Heart left ventricle (tissue), 16 donors: ENCODE results near the gene RHOA. TPM values are rescaled to one million over a fixed set of nuclear protein-coding genes. Genes with fewer than 3 reads are reported as not detected.
"Not testable (repeated sequence)": the region's sequence is repeated elsewhere in the genome, so short reads cannot be mapped to it uniquely, and the experiment has no call there.

ENCODE experiments used
- ATAC-seq, 4 donors: fragments of 200-7000 bp; cut with Tn5 transposase; one replicate each; pipeline ENCODE4 v1.9.1; 2020 to 2022; ENCODE audit warnings: moderate library complexity in 4 of 4, mild to moderate bottlenecking in 3 of 4, moderate number of reproducible peaks in 1 of 4
- DNase-seq, 5 donors: peaks; one replicate each; pipeline ENCODE4 v3.0.0-alpha.2; 2020
- H3K27ac ChIP-seq, 12 donors: fragments of 200-600 bp; sonication (generic) in 4 of 12; one replicate each; pipeline versions ENCODE4 v1.5.0 to v1.8.0; 2016 to 2022; ENCODE audit warnings: mild to moderate bottlenecking in 2 of 12
- H3K27me3 ChIP-seq, 9 donors: fragments of 200-600 bp; sonication (generic) in 2 of 9; one replicate each; pipeline versions ENCODE4 v1.5.1 to v1.8.0; 2016 to 2022; ENCODE audit warnings: mild to moderate bottlenecking in 3 of 9
- H3K36me3 ChIP-seq, 9 donors: fragments of 200-600 bp; sonication (generic) in 2 of 9; one replicate each; pipeline versions ENCODE4 v1.5.0 to v1.8.0; 2018 to 2022; ENCODE audit warnings: mild to moderate bottlenecking in 2 of 9
- H3K4me1 ChIP-seq, 12 donors: fragments of 200-600 bp; sonication (generic) in 4 of 12; one replicate each; pipeline versions ENCODE4 v1.5.0 to v1.8.0; 2016 to 2022; ENCODE audit warnings: mild to moderate bottlenecking in 3 of 12
- H3K4me3 ChIP-seq, 12 donors: fragments of 200-600 bp; sonication (generic) in 4 of 12; one replicate each; pipeline versions ENCODE4 v1.5.0 to v1.8.0; 2017 to 2022; ENCODE audit warnings: mild to moderate bottlenecking in 9 of 12, moderate library complexity in 4 of 12
- H3K9me3 ChIP-seq, 12 donors: fragments of 200-600 bp; sonication (generic) in 4 of 12; one replicate each; pipeline versions ENCODE4 v1.5.0 to v1.8.0; 2016 to 2022; ENCODE audit warnings: mild to moderate bottlenecking in 1 of 12
- POLR2A ChIP-seq, 2 donors: fragments of 450-650 bp; IDR thresholded peaks; one replicate each; pipeline ENCODE4 v1.6.1; 2017; ENCODE audit warnings: antibody characterized with exemption in 2 of 2, mild to moderate bottlenecking in 2 of 2, moderate library complexity in 2 of 2
- WGBS, 4 donors: extraction: QIAGEN DNeasy Blood & Tissue Kit in 2 of 4; methylation state at CpG; one replicate each; pipeline versions ENCODE4 v1.1.5 to v1.1.7; 2013 to 2018; 5-methylcytosine and 5-hydroxymethylcytosine counted together
- intact Hi-C, 10 donors: fragments of 100-400 bp; cut with DNase I; formaldehyde crosslinking; loops; one replicate each; pipeline versions ENCODE4 v1.11.1 to v1.14.2; 2022
- polyA plus RNA-seq, 2 donors: library from polyadenylated mRNA; stranded (reverse); fragments of 200-250 nt; gene quantifications; one replicate each; pipeline ENCODE4 v1.2.3, GENCODE V29; 2013
- total RNA-seq, 9 donors: library from RNA; depleted of rRNA in 2 of 9; stranded (reverse); fragments of >200 nt in 2 of 9; fragmentation: NEBNext Ultra II Directional in 3 of 9; extraction: Animal tissue kit (Norgen Biotek cat#: 25700) in 3 of 9; gene quantifications; one replicate each; pipeline versions ENCODE4 v1.1.0 to v1.2.4, GENCODE V29; 2016 to 2023
- TF ChIP-seq, protein P1 (sequence below), 12 donors: fragments of 200-600 bp; sonication (generic) in 4 of 12; IDR thresholded peaks; one replicate each; pipeline versions ENCODE4 v1.5.0 to v1.8.0; 2018 to 2022; ENCODE audit warnings: antibody characterized with exemption in 12 of 12, mild to moderate bottlenecking in 5 of 12
- donor health status: ischemic (EF 13 %, LVEDD 7.1; RV severe dilation, severe dysfunction).
- donor health status: healthy with polysubstance abuse.
- donor health status: DM: no; HTN: yes; CAD: no.
- donor health status: DM: no; HTN: no; CAD: no.
- donor health status: ischemic (EF 25% LVEDD 6.9; RV normal size, moderate dysfunction).
- donor health status: ischemic (EF 25% LVEDD 5.7; RV mildly dilated, moderate dysfunction).
- donor health status: healthy.
- donor health status: DM: yes; HTN: yes; CAD: no.
- donor health status: ischemic (EF 35%, LVEDD 5.7; RV mildly dilated, moderate dysfunction).
- donor health status: nonischemic (EF 11% LVEDD 7.7; RV severe dilation, severe dysfunction).
- donor health status: DM: yes; HTN: yes; CAD: no.
- donor health status: PGD.
- donor health status: ischemic (EF 29% LVEDD 5.4; RV normal size, mild dysfunction).
- donor health status: nonischemic (EF 23%, LVEDD 6.1; RV moderate dilation, normal function).

The RHOA gene
- total and polyA plus RNA-seq, 11 donors, result 106 to 479 (median 291) TPM

DNA sequence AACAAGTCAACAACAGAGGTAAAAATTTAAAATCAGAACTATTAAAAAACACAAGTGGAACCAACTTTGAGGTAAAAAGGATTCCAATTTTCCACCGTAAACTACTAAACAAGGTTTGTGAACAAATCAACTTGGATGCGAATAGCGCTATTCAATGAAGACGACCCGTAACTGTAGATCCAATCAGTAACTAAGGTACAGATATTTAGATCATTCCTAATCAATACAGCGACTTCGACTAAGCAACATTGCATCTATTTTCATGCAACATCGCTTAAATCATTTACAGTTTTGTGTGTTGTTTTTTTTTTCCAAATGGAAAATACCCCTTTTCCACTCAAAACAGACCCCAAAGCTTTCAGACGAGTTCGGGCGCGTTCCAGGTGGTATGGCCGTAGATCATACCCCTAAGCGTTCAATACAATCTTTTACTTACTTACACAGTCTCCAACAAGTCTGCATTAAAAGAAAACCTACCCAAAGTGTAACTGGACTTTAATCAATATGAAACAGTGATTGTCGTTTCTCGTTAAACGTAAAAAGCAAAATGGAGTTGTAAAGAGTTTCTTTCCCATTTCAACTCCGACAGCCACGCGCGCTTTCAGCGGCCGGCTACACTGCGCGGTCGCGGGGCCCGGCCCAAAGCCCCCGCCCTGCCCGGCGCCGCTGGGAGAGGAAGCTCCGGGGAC, 786 bp downstream of the RHOA start:
- 0 to 1% (median 1%) methylated on average over 32 to 33 of the region's 33 CpGs for WGBS, 4 donors
- H3K36me3 ChIP-seq, result peaks cover 0 to 23% (median 13%) of the 10 kb centered on the region in 9 donors
- peaks cover 4 to 79% (median 56%) of the 10 kb centered on the region in 12 donors for H3K4me1 ChIP-seq
- no peaks in the 10 kb centered on the region for H3K27me3 ChIP-seq
- no peaks in the 10 kb centered on the region for H3K9me3 ChIP-seq
- ATAC-seq (no peak), DNase-seq (no peak)
- TF ChIP-seq POLR2A (IDR thresholded peaks at IDR 0.05), result no peak
- TF ChIP-seq, protein P1, sequence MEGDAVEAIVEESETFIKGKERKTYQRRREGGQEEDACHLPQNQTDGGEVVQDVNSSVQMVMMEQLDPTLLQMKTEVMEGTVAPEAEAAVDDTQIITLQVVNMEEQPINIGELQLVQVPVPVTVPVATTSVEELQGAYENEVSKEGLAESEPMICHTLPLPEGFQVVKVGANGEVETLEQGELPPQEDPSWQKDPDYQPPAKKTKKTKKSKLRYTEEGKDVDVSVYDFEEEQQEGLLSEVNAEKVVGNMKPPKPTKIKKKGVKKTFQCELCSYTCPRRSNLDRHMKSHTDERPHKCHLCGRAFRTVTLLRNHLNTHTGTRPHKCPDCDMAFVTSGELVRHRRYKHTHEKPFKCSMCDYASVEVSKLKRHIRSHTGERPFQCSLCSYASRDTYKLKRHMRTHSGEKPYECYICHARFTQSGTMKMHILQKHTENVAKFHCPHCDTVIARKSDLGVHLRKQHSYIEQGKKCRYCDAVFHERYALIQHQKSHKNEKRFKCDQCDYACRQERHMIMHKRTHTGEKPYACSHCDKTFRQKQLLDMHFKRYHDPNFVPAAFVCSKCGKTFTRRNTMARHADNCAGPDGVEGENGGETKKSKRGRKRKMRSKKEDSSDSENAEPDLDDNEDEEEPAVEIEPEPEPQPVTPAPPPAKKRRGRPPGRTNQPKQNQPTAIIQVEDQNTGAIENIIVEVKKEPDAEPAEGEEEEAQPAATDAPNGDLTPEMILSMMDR (IDR thresholded peaks at IDR 0.05), result no peak
- peak overlapping the region; percentile 67 to 99 (median 86) for H3K4me3 ChIP-seq
- intact Hi-C loops, result loop anchor here in 8 of 10 donors (2.0 to 10.0 kb wide), 5 partner anchors 52 to 246 kb away; partner anchors contain the start of genes GPX1 (in 6 of the 8), USP4 (in 3 of the 8) and CCDC71 (in 1 of the 8)
- peak overlapping the region; percentile 91 to 99 (median 98) for H3K27ac ChIP-seq

DNA sequence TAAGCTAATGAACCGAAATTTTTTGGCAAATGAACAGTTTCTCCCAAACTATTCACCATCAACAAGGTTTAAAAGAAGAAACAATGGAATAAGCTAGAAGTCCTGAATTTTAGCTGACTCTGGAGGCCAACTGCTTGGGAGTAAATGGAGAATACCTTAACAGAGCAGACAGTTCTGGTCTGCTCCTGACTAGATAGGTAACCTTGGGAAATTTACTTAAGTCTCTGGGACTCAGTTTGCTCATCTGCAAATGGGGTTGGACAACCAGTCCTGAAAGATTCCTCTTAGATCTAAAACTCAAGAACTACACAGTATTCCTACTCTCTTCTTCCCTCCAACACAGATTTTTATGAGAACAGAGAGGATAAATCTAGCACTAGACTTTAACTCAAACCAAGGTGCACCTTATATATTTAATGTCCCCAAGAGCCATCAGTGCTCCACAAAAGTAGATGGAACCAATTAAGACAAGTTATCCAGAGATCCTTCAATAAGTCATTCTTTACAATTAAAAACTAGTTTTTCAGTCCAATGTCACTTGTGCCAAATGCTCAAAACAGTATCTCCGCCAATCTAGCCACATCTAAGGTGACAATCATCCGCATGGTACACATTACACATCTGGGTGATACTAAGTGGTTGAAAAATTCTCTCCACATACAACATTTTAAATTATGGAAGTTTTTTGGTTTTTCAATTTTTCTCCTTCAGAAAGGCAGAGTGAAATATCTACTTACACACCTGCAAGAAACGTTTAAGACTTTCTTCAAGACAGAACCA, 1.5 kb downstream of the RHOA start:
- TF ChIP-seq POLR2A (IDR thresholded peaks at IDR 0.05), result no peak
- TF ChIP-seq, protein P1 (IDR thresholded peaks at IDR 0.05), result no peak
- H3K4me3 ChIP-seq, result peak overlapping the region; percentile 67 to 99 (median 86)
- no peak for DNase-seq
- peaks cover 0 to 20% (median 9%) of the 10 kb centered on the region in 9 donors for H3K36me3 ChIP-seq
- H3K27me3 ChIP-seq, result no peaks in the 10 kb centered on the region
- intact Hi-C loops, result loop anchor here in 8 of 10 donors (2.0 to 10.0 kb wide), 5 partner anchors 51 to 245 kb away; partner anchors contain the start of genes GPX1 (in 6 of the 8), USP4 (in 3 of the 8) and CCDC71 (in 1 of the 8)
- no peak for ATAC-seq
- peak overlapping the region in 11 of 12 donors; percentile 91 to 99 (median 97) for H3K27ac ChIP-seq
- H3K9me3 ChIP-seq, result no peaks in the 10 kb centered on the region
- whole genome bisulfite sequencing, 4 donors, result 31 to 34% (median 33%) methylated on average over 4 of the region's 4 CpGs
- peaks cover 4 to 79% (median 60%) of the 10 kb centered on the region in 12 donors for H3K4me1 ChIP-seq

DNA sequence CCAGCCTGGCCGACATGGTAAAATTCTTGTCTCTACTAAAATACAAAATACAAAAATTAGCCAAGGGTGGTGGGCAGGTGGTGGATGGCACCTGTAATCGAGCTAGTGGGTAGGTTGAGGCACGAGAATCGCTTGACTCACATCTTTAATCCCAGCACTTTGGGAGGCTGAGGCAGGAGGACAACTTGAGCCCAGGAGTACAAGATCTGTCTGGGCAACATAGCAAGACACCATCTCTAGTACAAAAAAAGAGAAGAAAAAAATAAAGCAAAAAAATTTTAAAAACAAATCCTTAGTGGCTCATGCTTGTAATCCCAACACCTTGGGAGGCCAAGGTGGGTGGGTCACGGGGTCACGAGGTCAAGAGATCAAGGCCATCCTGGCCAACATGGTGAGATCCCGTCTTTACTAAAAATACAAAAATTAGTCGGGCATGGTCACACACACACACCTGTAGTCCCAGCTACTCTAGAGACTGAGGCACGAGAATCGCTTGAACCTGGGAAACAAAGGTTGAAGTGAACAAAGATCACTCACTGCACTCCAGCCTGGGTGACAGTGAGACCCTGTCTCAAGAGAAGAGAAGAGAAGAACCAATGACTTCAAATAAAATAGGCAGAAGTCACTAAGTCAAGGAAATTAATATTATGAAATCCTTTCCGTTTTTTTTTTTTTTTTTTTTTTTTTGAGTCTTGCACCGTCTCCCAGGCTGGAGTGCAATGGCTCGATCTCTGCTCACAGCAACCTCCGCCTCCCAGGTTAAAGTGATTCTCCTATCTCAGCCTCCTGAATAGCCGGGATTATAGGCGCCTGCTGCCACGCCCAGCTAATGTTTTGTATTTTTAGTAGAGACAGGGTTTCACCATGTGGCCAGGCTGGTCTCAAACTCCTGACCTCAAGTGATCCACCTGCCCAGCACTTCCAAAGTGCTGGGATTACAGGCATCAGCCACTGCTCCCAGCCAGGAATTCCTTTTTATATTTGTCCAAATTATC, 4.9 kb downstream of the RHOA start:
- ATAC-seq, result no peak
- Histone ChIP-seq H3K27me3 (no peaks in the 10 kb centered on the region), H3K27ac (peak overlapping the region in 8 of 12 donors; percentile 13 to 49 (median 27)), H3K4me3 (no peak overlapping the region), H3K36me3 (peaks cover 0 to 32% (median 7%) of the 10 kb centered on the region in 9 donors), H3K9me3 (no peaks in the 10 kb centered on the region), H3K4me1 (peaks cover 4 to 71% (median 52%) of the 10 kb centered on the region in 12 donors)
- intact Hi-C loops, result loop anchor here in 2 of 10 donors (5.0 kb wide), 2 partner anchors 50 to 65 kb away; partner anchors contain the start of genes GPX1 (in 1 of the 2) and USP4 (in 1 of the 2)
- 53 to 64% (median 57%) methylated on average over 17 of the region's 17 CpGs for WGBS, 4 donors
- TF ChIP-seq, protein P1 (IDR thresholded peaks at IDR 0.05), result no peak
- TF ChIP-seq POLR2A (IDR thresholded peaks at IDR 0.05), result no peak
- DNase-seq, result peak in 1 of 5 donors; percentile 18

DNA sequence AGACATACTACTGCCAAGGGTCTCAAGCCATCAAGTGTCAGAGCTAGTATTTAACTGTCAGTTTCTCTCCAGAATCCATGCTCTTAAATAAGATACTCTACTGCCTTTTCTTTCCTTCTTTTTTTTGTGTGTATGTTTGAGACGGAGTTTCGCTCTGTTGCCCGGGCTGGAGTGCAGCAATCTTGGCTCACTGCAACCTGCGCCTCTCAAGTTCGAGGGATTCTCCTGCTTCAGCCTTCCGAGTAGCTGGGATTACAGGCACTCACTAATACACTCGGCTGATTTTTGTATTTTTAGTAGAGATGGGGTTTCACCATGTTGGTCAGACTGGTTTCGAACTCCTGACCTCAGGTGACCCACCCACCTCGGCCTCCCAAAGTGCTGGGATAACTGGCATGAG, 6.2 kb downstream of the RHOA start:
- peak overlapping the region in 6 of 12 donors; percentile 6 to 49 (median 16) for H3K27ac ChIP-seq
- ATAC-seq, H3K27me3 ChIP-seq, H3K9me3 ChIP-seq: not testable (repeated sequence)
- 29 to 50% (median 30%) methylated on average over 9 of the region's 9 CpGs for WGBS, 4 donors
- H3K4me3 ChIP-seq, result peak overlapping the region in 1 of 12 donors; percentile 7
- H3K36me3 ChIP-seq, result peaks cover 0 to 42% (median 7%) of the 10 kb centered on the region in 9 donors
- DNase-seq, result peak in 1 of 5 donors; percentile 6
- intact Hi-C loops, result loop anchor here in 2 of 10 donors (5.0 kb wide), 2 partner anchors 48 to 63 kb away; partner anchors contain the start of genes GPX1 (in 1 of the 2) and USP4 (in 1 of the 2)
- H3K4me1 ChIP-seq, result peaks cover 4 to 79% (median 57%) of the 10 kb centered on the region in 12 donors
